ENCODE measurements around the gene RND2. TPM values are rescaled to one million over a fixed set of nuclear protein-coding genes. Genes with fewer than 3 reads are reported as not detected.

Gene RND2
- total and polyA plus RNA-seq, 2 of the 13 experiments (the other 11 are each of a cell fraction or from before 2014, with no cell fraction given): 0.05 to 0.11 TPM

GRCh38 chr17:43010667-43011308 lies 14.2 kb upstream of the RND2 start (continued):
- TF ChIP-seq, protein P1, sequence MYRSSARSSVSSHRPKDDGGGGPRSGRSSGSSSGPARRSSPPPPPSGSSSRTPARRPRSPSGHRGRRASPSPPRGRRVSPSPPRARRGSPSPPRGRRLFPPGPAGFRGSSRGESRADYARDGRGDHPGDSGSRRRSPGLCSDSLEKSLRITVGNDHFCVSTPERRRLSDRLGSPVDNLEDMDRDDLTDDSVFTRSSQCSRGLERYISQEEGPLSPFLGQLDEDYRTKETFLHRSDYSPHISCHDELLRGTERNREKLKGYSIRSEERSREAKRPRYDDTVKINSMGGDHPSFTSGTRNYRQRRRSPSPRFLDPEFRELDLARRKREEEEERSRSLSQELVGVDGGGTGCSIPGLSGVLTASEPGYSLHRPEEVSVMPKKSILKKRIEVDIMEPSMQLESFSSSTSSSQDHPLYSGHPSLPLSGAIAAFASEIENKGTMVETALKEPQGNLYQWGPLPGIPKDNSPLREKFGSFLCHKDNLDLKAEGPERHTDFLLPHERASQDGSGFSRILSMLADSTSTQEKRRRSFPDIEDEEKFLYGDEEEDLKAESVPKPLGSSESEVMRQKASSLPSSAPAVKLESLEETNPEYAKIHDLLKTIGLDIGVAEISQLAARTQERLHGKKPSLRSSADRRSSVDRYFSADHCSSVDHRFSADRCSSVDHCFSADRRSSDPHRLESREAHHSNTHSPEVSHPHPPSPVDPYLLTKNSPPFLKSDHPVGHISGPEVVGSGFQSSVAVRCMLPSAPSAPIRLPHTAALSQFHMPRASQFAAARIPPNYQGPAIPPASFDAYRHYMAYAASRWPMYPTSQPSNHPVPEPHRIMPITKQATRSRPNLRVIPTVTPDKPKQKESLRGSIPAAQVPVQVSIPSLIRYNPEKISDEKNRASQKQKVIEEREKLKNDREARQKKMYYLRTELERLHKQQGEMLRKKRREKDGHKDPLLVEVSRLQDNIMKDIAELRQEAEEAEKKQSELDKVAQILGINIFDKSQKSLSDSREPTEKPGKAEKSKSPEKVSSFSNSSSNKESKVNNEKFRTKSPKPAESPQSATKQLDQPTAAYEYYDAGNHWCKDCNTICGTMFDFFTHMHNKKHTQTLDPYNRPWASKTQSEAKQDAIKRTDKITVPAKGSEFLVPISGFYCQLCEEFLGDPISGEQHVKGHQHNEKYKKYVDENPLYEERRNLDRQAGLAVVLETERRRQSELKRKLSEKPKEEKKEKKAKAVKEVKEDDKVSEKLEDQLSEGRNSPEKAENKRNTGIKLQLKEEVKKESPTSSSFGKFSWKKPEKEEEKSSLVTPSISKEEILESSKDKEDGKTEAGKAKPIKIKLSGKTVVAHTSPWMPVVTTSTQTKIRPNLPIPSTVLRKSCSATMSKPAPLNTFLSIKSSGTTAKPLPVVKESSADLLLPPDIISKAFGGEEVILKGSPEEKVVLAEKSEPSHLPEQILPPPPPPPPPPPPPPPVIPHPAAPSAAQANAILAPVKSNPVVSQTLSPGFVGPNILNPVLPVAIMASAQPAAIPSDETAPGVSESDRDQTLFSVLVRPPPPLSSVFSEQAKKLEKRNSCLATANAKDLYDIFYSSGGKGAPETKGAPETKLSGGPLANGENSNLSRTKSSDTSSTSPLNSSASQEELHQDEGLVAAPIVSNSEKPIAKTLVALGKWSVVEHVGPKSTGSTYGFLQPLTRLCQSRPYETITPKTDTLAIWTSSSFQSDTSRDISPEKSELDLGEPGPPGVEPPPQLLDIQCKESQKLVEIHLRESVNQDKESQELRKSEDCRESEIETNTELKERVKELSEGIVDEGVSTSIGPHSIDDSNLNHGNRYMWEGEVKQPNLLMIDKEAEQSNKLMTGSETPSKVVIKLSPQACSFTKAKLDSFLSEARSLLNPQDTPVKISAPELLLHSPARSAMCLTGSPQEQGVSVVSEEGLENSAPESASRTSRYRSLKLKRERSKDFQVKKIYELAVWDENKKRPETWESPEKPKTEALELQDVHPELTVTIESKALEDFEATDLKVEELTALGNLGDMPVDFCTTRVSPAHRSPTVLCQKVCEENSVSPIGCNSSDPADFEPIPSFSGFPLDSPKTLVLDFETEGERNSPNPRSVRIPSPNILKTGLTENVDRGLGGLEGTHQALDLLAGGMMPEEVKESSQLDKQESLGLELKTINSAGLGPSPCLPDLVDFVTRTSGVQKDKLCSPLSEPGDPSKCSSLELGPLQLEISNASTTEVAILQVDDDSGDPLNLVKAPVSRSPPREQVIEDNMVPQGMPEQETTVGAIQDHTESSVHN (CRISPR knock-in tag; IDR thresholded peaks at IDR 0.05): no peak
- TF ChIP-seq ZSCAN9 (CRISPR knock-in tag; IDR thresholded peaks at IDR 0.05; ENCODE audit: borderline replicate concordance) (peak; percentile 96; the same call in 1 of the 2 replicates), ZNF280D (CRISPR knock-in tag; IDR thresholded peaks at IDR 0.05) (no peak), MAF1 (CRISPR knock-in tag; IDR thresholded peaks at IDR 0.05; ENCODE audit: borderline replicate concordance) (no peak), ZNF703 (CRISPR knock-in tag; IDR thresholded peaks at IDR 0.05; ENCODE audit: borderline replicate concordance) (no peak), ARID4A (CRISPR knock-in tag; IDR thresholded peaks at IDR 0.05; ENCODE audit: borderline replicate concordance) (peak; percentile 66; the same call in 1 of the 2 replicates), HNF4G (IDR thresholded peaks at IDR 0.05; ENCODE audit: borderline replicate concordance, low read depth, low read length) (peak; percentile 67; the same call in 1 of the 2 replicates), HNF4G (CRISPR knock-in tag; IDR thresholded peaks at IDR 0.05; ENCODE audit: borderline replicate concordance, low read depth) (peak; percentile 61; the same call in 1 of the 2 replicates), ZKSCAN8 (CRISPR knock-in tag; IDR thresholded peaks at IDR 0.05; ENCODE audit: borderline replicate concordance) (peak; percentile 57; the same call in 1 of the 2 replicates)
- TF ChIP-seq, protein P2, sequence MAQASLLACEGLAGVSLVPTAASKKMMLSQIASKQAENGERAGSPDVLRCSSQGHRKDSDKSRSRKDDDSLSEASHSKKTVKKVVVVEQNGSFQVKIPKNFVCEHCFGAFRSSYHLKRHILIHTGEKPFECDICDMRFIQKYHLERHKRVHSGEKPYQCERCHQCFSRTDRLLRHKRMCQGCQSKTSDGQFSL (CRISPR knock-in tag; IDR thresholded peaks at IDR 0.05): 0 out of 2 replicates have a peak, but pooled peaks have one; percentile 27
- TF ChIP-seq, protein P3, sequence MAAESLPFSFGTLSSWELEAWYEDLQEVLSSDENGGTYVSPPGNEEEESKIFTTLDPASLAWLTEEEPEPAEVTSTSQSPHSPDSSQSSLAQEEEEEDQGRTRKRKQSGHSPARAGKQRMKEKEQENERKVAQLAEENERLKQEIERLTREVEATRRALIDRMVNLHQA (CRISPR knock-in tag; IDR thresholded peaks at IDR 0.05): peak; percentile 3; the same call in 1 of the 2 replicates

All from HepG2 (cell line).